GM19351 (cell line): ENCODE data around the gene CACNA1A.

Source experiments
- ATAC-seq: cut with Tn5 transposase; IDR thresholded peaks from one replicate; pipeline ENCODE4 v1.9.1; 2021; ENCODE audit warnings: mild to moderate bottlenecking, moderate library complexity; ENCODE audit not compliant: unreplicated experiment

CACNA1A gene

DNA sequence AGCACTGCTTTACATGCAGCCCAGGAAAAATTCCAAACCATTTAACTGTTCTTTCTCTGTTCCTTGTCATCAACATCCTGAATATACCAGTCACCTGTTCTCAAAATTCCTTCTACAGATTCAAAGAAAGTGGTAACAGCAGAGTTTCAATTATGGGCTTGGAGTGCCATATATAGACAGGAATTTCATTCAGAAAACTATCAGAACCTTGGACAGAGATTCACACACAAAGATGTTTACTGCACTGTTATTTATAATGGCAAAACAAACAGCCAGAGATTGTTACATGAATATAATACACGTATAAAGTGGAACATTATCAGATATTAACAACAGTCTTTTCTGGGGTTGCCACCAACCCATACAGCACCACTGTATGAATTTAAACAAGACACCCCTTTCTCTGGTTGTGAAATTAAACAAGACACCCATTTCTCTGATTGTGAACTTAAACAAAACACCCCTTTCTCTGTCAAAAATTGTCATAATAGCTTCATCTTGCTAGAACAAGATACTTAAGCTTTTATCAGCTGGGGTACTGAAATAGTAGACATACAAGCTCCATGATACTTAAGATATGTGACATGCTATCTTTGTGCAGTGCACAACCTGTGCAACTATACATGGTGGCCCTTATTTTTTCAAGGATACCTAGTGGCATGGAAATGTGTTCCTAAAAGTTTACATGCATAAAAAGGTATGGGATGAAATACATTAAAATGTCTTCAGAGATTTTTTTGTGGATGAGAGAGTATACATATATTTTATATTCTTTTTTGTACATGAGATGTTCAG is 12.6 kb downstream of the CACNA1A start:
- no peak for ATAC-seq

- ATAC-seq = no peak
Observed at GRCh38 chr19:13492128-13492527, 14.2 kb downstream of the CACNA1A start.

GRCh38 chr19:13487985-13488384 is 18.3 kb downstream of the CACNA1A start:
- ATAC-seq = no peak

- no peak for ATAC-seq
Observed at GRCh38 chr19:13484166-13484565, 22.1 kb downstream of the CACNA1A start.

DNA sequence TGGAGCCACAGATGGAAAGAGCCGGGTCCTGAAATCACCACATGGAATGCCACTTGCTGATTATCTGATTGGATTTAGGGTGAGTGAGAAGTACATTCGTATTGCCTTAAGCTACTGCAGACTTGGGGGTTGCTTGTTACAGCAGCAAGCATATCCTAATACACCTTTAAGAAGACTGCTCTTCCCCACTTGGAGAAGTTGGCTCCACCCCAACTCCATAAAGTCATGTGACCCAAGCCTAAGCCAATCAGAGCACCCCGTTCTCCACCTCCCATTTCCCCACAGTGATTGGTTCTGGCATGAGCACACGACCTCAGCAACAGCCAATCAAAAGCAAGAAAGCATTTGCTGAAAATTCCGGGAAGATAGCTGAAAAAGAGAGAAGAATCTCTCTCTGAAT is 23.1 kb downstream of the CACNA1A start:
- no peak for ATAC-seq

GRCh38 chr19:13478576-13478975 is 27.7 kb downstream of the CACNA1A start:
- ATAC-seq = no peak

DNA sequence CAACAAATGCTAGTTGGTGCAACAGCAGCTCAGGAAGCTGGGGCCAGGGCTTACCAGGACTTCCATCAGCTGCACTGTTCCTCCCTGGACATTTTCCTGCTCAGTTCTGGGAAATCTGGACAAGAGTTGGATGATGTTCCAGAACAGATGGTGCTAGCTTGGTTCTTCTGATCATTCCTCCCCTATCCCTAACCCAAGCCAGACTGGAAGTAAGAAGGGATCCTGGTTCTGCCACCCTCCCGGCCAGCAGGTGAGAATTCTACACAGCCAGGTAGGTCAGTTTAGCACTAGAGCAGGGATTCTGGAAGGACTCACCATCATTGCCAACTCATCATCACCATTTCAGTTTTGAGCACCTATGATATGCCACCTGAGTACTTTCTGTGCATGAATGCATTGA is 30.2 kb downstream of the CACNA1A start:
- no peak for ATAC-seq

GRCh38 chr19:13475044-13475443 is 31.2 kb downstream of the CACNA1A start:
- no peak for ATAC-seq

DNA sequence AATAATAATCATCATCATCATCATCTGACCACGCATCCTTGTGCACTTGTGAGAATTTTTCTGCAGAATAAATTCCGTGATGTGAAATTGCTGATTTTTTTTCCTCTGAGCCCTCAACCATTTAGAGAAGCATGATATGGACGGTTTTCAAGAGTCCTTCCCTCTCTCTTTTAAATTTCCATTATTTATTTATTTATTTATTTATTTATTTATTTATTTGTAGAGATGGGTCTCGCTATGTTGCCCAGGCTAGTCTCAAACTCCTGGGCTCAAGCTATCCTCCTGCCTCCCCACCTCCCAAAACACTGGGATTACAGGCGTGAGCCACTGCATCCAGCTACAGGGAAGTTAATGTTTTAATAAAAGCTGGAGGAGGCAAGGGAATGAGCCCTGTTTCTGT is 39.6 kb downstream of the CACNA1A start:
- ATAC-seq = no peak

- no peak for ATAC-seq
Observed at GRCh38 chr19:13463296-13463695, 43.0 kb downstream of the CACNA1A start.

- no peak for ATAC-seq
Observed at GRCh38 chr19:13461536-13461935, 44.7 kb downstream of the CACNA1A start.

- no peak for ATAC-seq
Observed at GRCh38 chr19:13460045-13460444, 46.2 kb downstream of the CACNA1A start.

DNA sequence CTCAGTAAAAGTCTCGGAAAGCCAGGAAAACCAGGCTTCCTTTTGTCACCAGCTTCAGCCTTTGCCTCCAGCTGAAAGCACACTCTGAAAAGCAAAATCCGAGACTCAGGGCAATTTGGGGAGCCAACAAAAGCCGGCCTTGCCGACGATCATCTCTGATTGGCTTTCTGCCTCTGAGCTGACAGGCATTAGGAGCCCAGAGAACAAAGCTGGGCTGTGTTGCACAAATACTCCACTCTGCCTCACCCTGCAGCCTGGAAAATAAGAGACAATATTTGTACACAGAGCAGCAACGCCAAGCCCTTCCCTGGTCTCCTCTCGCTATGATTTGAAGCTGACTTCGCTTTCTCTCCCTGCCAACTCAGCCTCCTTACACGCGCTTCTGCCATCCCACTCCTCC is 46.9 kb downstream of the CACNA1A start:
- ATAC-seq = no peak

GRCh38 chr19:13451434-13451995 is 54.8 kb downstream of the CACNA1A start:
- no peak for ATAC-seq

GRCh38 chr19:13447978-13448377 is 58.3 kb downstream of the CACNA1A start:
- ATAC-seq = no peak

- no peak for ATAC-seq
Observed at GRCh38 chr19:13441810-13442512, 64.3 kb downstream of the CACNA1A start.

DNA sequence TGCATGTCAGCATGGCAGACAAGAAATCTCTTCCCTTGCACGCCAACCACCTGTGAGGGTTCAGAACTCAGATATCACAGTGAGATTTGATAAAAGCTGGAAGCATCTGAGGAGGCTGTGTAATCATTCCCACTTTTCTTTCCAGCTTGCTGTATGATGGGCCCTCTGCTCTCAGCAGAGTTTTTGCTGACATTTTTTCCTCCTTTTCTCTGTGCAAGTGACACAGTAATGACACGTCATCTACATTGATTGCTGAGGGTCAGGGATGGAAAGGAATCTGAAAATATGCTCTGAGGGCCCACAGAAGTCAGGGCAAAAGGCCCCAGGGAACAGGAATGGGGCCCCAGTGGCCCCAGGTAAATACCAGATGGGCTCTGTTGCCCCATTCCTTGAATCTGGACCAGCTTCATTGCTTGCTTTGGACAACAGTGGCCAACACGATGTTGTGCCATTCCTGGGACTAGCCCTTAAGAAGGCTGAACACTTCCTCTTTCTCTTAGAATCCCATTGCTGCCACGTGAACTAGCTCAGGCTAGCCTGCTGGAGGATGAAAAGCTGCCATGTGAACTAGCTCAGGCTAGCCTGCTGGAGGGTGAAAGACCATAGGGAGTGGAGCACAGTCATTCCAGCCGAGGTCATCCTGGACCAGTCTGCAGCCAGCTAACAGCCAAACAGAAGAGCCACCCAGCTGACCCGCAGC is 68.2 kb downstream of the CACNA1A start:
- no peak for ATAC-seq

- no peak for ATAC-seq
Observed at GRCh38 chr19:13436352-13436751, 69.9 kb downstream of the CACNA1A start.

- ATAC-seq = no peak
Observed at GRCh38 chr19:13430790-13431582, 75.3 kb downstream of the CACNA1A start.

- ATAC-seq = no peak
Observed at GRCh38 chr19:13429563-13429962, 76.7 kb downstream of the CACNA1A start.

DNA sequence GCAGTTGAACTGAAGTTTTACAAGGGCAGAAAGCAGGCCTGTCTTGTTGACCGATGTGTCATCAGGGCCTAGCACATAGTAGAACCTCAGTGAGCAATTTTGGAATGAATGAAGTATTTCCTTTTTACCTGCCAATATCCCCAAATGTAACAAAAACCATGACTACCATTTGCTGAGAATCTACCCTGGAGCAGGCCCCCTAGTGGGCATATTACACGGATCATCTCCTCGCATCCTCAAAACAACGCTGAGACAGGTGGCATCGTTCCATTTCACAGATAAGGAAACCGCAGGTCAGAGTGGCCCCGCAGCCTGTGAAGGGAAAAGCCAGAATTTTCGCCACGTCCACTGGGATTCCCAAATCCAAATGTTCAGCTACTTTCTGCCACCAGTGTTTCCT is 77.9 kb downstream of the CACNA1A start:
- no peak for ATAC-seq
